HCT116 (cell line): ENCODE results near the gene PRKN. TPM values are rescaled to one million over a fixed set of nuclear protein-coding genes. Genes with fewer than 3 reads are reported as not detected.

ENCODE experiments used
- ATAC-seq: fragments of 200-7000 bp; cut with Tn5 transposase; 2 replicates; pipeline ENCODE4 v1.9.1; 2020; ENCODE audit warnings: mild to moderate bottlenecking, moderate library complexity
- BruUV-seq: library from RNA; stranded (reverse); fragments of 400-500 nt; replicated peaks from 2 replicates; lab custom pipeline; 2021; lab: Mats Ljungman, UMichigan
- CTCF ChIA-PET: fragments of 300-600 bp; sonication (Branson Sonifier 250); formaldehyde crosslinking; loops from one replicate; lab custom pipeline; 2021; ENCODE audit warnings: antibody characterized with exemption; lab: Charles Lee
- POLR2A ChIA-PET: fragments of 300-600, 350-600 bp; sonication (Branson Sonifier 250); formaldehyde crosslinking; loops from one replicate; lab custom pipeline; 2021; ENCODE audit warnings: antibody characterized with exemption; lab: Charles Lee
- RAD21 ChIA-PET, 2 experiments: fragments of 300-600 bp; sonication (Branson Sonifier 250); formaldehyde crosslinking; loops; one replicate each; lab custom pipeline; 2023; ENCODE audit warnings: low total read pairs in 2 of 2; ENCODE audit not compliant: uncharacterized antibody in 2 of 2, unreplicated experiment in 2 of 2, low non-redundant PET in 1 of 2; lab: Charles Lee
- DNase-seq: peaks from one replicate; pipeline ENCODE4 v3.0.0-alpha.2; 2010; ENCODE audit warnings: low read depth, low spot score
- H2AFZ ChIP-seq: fragments of 200-600 bp; shearing (Covaris generic), sonication (generic); 2 replicates; pipeline ENCODE4 v1.6.1; 2017; ENCODE audit warnings: low read depth, mixed run types, mixed read lengths, antibody characterized with exemption, low read length; ENCODE audit not compliant: poor library complexity, severe bottlenecking
- H3K27ac ChIP-seq: 2 replicates; pipeline ENCODE4 v1.5.1; 2012; ENCODE audit warnings: low read depth, low read length
- H3K27me3 ChIP-seq: fragments of 200-600 bp; sonication (generic); 2 replicates; pipeline ENCODE4 v1.6.1; 2016; ENCODE audit warnings: mixed run types, low read length, mixed read lengths; ENCODE audit not compliant: insufficient read depth
- H3K36me3 ChIP-seq, 2 experiments: fragments of 200-500 bp in 1 of 2; fragments of 200-600 bp in 1 of 2; sonication (Bioruptor generic) in 1 of 2; sonication (generic) in 1 of 2; 2 replicates each; pipeline versions ENCODE4 v1.5.1 to v1.6.1; 2014 to 2016; ENCODE audit warnings: low read length in 2 of 2, inconsistent platforms in 1 of 2, mixed read lengths in 1 of 2, mixed run types in 1 of 2; ENCODE audit not compliant: insufficient read depth in 2 of 2, control insufficient read depth in 1 of 2
- H3K4me1 ChIP-seq, 2 experiments: fragments of 200-600 bp in 1 of 2; sonication (generic) in 1 of 2; 2 replicates each; pipeline versions ENCODE4 v1.5.1 to v1.6.1; 2012 to 2017; ENCODE audit warnings: low read length in 2 of 2, inconsistent platforms in 1 of 2, mild to moderate bottlenecking in 1 of 2, mixed read lengths in 1 of 2, mixed run types in 1 of 2, moderate library complexity in 1 of 2; ENCODE audit not compliant: insufficient read depth in 2 of 2, control insufficient read depth in 1 of 2
- H3K4me2 ChIP-seq: fragments of 200-600 bp; sonication (generic); 2 replicates; pipeline ENCODE4 v1.6.1; 2017; ENCODE audit warnings: mixed run types, low read length, mixed read lengths
- H3K4me3 ChIP-seq, 2 experiments: fragments of 200-600 bp in 1 of 2; sonication (generic) in 1 of 2; replicated peaks in 1 of 2; 2 replicates each; pipeline ENCODE4 v1.5.1; 2011 to 2016; ENCODE audit warnings: low read length in 2 of 2, control low read depth in 1 of 2, low read depth in 1 of 2, mild to moderate bottlenecking in 1 of 2, mixed read lengths in 1 of 2, mixed run types in 1 of 2
- H3K79me2 ChIP-seq: fragments of 200-600 bp; sonication (generic); 2 replicates; pipeline ENCODE4 v1.6.1; 2017; ENCODE audit warnings: mild to moderate bottlenecking, mixed run types, low read length, moderate library complexity, mixed read lengths; ENCODE audit not compliant: insufficient read depth
- H3K9ac ChIP-seq: fragments of 200-600 bp; sonication (generic); 2 replicates; pipeline ENCODE4 v1.6.1; 2016; ENCODE audit warnings: low read length, mixed read lengths
- H3K9me2 ChIP-seq: fragments of 200-600 bp; sonication (generic), shearing (Covaris generic); 2 replicates; pipeline ENCODE4 v1.6.1; 2017; ENCODE audit warnings: mixed run types, mild to moderate bottlenecking, moderate library complexity; ENCODE audit not compliant: insufficient read depth
- H3K9me3 ChIP-seq, 2 experiments: fragments of 200-500 bp in 1 of 2; fragments of 200-600 bp in 1 of 2; sonication (Bioruptor generic) in 1 of 2; sonication (generic) in 1 of 2; 2 replicates each; pipeline ENCODE4 v1.6.1; 2014 to 2017; ENCODE audit warnings: low read length in 2 of 2, mixed read lengths in 2 of 2, inconsistent platforms in 1 of 2, low read depth in 1 of 2, mild to moderate bottlenecking in 1 of 2, mixed run types in 1 of 2, moderate library complexity in 1 of 2; ENCODE audit not compliant: control insufficient read depth in 1 of 2, insufficient read depth in 1 of 2
- H4K20me1 ChIP-seq: fragments of 200-600 bp; sonication (generic), shearing (Covaris generic); 2 replicates; pipeline ENCODE4 v1.6.1; 2017; ENCODE audit warnings: mixed run types, mild to moderate bottlenecking, moderate library complexity; ENCODE audit not compliant: insufficient read depth
- CBX3 ChIP-seq: IDR thresholded peaks from 2 replicates; pipeline ENCODE4 v1.6.1; 2012; ENCODE audit warnings: low read depth
- CTCF ChIP-seq, 3 experiments: fragments of 200-600 bp in 1 of 3; sonication (generic) in 1 of 3; IDR thresholded peaks in 2 of 3; conservative IDR thresholded peaks in 1 of 3; 2 replicates each; pipeline ENCODE4 v1.5.1; 2012 to 2017; ENCODE audit warnings: low read depth in 2 of 3, low read length in 2 of 3, antibody characterized with exemption in 1 of 3, borderline replicate concordance in 1 of 3, control low read depth in 1 of 3, mild to moderate bottlenecking in 1 of 3, mixed read lengths in 1 of 3, mixed run types in 1 of 3, moderate library complexity in 1 of 3; ENCODE audit not compliant: insufficient read depth in 1 of 3
- EGR1 ChIP-seq: IDR thresholded peaks from 2 replicates; pipeline ENCODE4 v1.6.1; 2012; ENCODE audit warnings: low read depth
- EZH2 ChIP-seq: fragments of 200-600 bp; sonication (generic); IDR thresholded peaks from 2 replicates; pipeline ENCODE4 v1.6.1; 2017; ENCODE audit warnings: antibody characterized with exemption, mixed run types
- MAX ChIP-seq: IDR thresholded peaks from 2 replicates; pipeline ENCODE4 v1.6.1; 2012
- POLR2A ChIP-seq: IDR thresholded peaks from 2 replicates; pipeline ENCODE4 v1.7.0; 2011; ENCODE audit warnings: borderline replicate concordance; ENCODE audit not compliant: insufficient read depth, insufficient read length; ENCODE audit errors: extremely low read depth
- SP1 ChIP-seq: IDR thresholded peaks from 2 replicates; pipeline ENCODE4 v1.6.1; 2012; ENCODE audit warnings: low read depth
- SRF ChIP-seq: IDR thresholded peaks from 2 replicates; pipeline ENCODE4 v1.6.1; 2012; ENCODE audit warnings: low read depth
- ZFX ChIP-seq: fragments of 450-650 bp; IDR thresholded peaks from 2 replicates; pipeline ENCODE4 v1.6.1; 2017
- intact Hi-C: fragments of 100-400 bp; cut with micrococcal nuclease; formaldehyde crosslinking; loops from 2 replicates; pipeline ENCODE4 v1.10.0; 2022
- total RNA-seq: library from RNA; stranded (reverse); gene quantifications from one replicate; pipeline ENCODE4 v1.2.1, GENCODE V29; 2021; ENCODE audit not compliant: unreplicated experiment

The PRKN gene
- total RNA-seq, 1 experiment from 2014 or later = 2.6 TPM

- TF ChIP-seq MAX (no peak), POLR2A (no peak), CBX3 (no peak), EZH2 (no peak), EGR1 (no peak), ZFX (no peak), SRF (no peak), SP1 (no peak)
Observed at GRCh38 chr6:161644521-161644920, 1083.0 kb downstream of the PRKN start (continued).

- Histone ChIP-seq H3K79me2 (no peaks in the 10 kb centered on the region), H3K9me3 (no peaks in the 10 kb centered on the region), H3K27me3 (no peaks in the 10 kb centered on the region), H3K9me2 (no peaks in the 10 kb centered on the region), H3K4me2 (no peak overlapping the region), H3K4me1 (no peaks in the 10 kb centered on the region), H3K9ac (no peak overlapping the region), H2AFZ (no peak overlapping the region), H3K27ac (no peak overlapping the region), H3K36me3 (no peaks in the 10 kb centered on the region), H4K20me1 (no peaks in the 10 kb centered on the region), H3K4me3 (no peak overlapping the region)
- POLR2A ChIA-PET = no interaction called here
- intact Hi-C loops = no loop called here
- no peak for DNase-seq
- no peak for ATAC-seq
- CTCF ChIA-PET = no interaction called here
- RAD21 ChIA-PET = no interaction called here
- BruUV-seq = no TSS peak
- TF ChIP-seq CTCF (IDR thresholded peaks at IDR 0.05 in 2 of 3, conservative IDR thresholded peaks at IDR 0.05 in 1 of 3; ENCODE audit: borderline replicate concordance in 1 of 3, insufficient read depth in 1 of 3, low read depth in 2 of 3, low read length in 2 of 3) = no peak
- TF ChIP-seq SP1 = no peak
Observed at GRCh38 chr6:161641175-161641574, 1086.4 kb downstream of the PRKN start.
